Lung (tissue), 12 donors: Measurements from ENCODE around the gene COL6A1. TPM values are rescaled to one million over a fixed set of nuclear protein-coding genes. Genes with fewer than 3 reads are reported as not detected.

Experiments
- ATAC-seq: fragments of 200-7000 bp; cut with Tn5 transposase; one replicate; pipeline ENCODE4 v1.9.1; 2020; ENCODE audit warnings: moderate number of reproducible peaks; ENCODE audit not compliant: insufficient read depth, low FRiP score
- DNase-seq, 3 donors: peaks; one replicate each; pipeline ENCODE4 v3.0.0-alpha.2; 2013 to 2017
- H3K27ac ChIP-seq, 2 donors: one replicate each; pipeline ENCODE4 v1.5.1; 2013; ENCODE audit warnings: mild to moderate bottlenecking in 2 of 2, moderate library complexity in 2 of 2, control low read depth in 1 of 2, inconsistent platforms in 1 of 2, low read depth in 1 of 2, low read length in 1 of 2
- H3K27me3 ChIP-seq, 3 donors: one replicate each; pipeline ENCODE4 v1.5.1; 2013; ENCODE audit warnings: low read length in 2 of 3; ENCODE audit not compliant: control insufficient read depth in 3 of 3, insufficient read depth in 3 of 3
- H3K36me3 ChIP-seq, 4 donors: one replicate each; pipeline ENCODE4 v1.5.1; 2013; ENCODE audit warnings: low read length in 4 of 4, mild to moderate bottlenecking in 1 of 4, moderate library complexity in 1 of 4; ENCODE audit not compliant: control insufficient read depth in 4 of 4, insufficient read depth in 4 of 4
- H3K4me1 ChIP-seq, 5 donors: one replicate each; pipeline ENCODE4 v1.5.1; 2013; ENCODE audit warnings: low read length in 5 of 5, mild to moderate bottlenecking in 2 of 5, moderate library complexity in 1 of 5; ENCODE audit not compliant: control insufficient read depth in 5 of 5, insufficient read depth in 5 of 5
- H3K4me3 ChIP-seq: one replicate; pipeline ENCODE4 v1.5.1; 2013; ENCODE audit warnings: mild to moderate bottlenecking, control low read depth, moderate library complexity
- H3K9ac ChIP-seq, 2 donors: one replicate each; pipeline ENCODE4 v1.5.1; 2013; ENCODE audit warnings: low read length in 2 of 2, control low read depth in 1 of 2; ENCODE audit not compliant: insufficient read depth in 1 of 2
- H3K9me3 ChIP-seq, 4 donors: one replicate each; pipeline ENCODE4 v1.5.1; 2013; ENCODE audit warnings: low read length in 3 of 4, mild to moderate bottlenecking in 1 of 4, moderate library complexity in 1 of 4; ENCODE audit not compliant: control insufficient read depth in 4 of 4, insufficient read depth in 3 of 4
- WGBS, 2 donors: extraction: QIAGEN DNeasy Blood & Tissue Kit; methylation state at CpG; one replicate each; pipeline ENCODE4 v1.1.7; 2013; 5-methylcytosine and 5-hydroxymethylcytosine counted together
- polyA plus RNA-seq, 2 donors: library from polyadenylated mRNA; stranded (reverse); fragments of 200-250 nt; gene quantifications; one replicate each; pipeline ENCODE4 v1.2.1, GENCODE V29; 2013
- total RNA-seq, 2 donors: library from RNA; depleted of rRNA in 1 of 2; stranded (reverse); fragments of >200 nt in 1 of 2; gene quantifications; one replicate each; pipeline ENCODE4 v1.2.1, GENCODE V29; 2014 to 2021
- TF ChIP-seq, protein P1 (sequence below): IDR thresholded peaks from 2 replicates; pipeline ENCODE4 v1.5.1; 2012; ENCODE audit warnings: mild to moderate bottlenecking; ENCODE audit errors: control extremely low read depth, extremely low read depth
- donor health status: control.
- donor health status: control.
- donor health status: Bipolar disorder and iron deficiency.
- donor health status: healthy.
- donor health status: DM: yes; HTN: yes; CAD: no.

Gene COL6A1
- total and polyA plus RNA-seq, 4 donors: 107 to 399 (median 172) TPM

- Histone ChIP-seq H3K27ac (no peak overlapping the region), H3K4me3 (no peak overlapping the region), H3K9me3 (peaks cover 0 to 24% (median 5%) of the 10 kb centered on the region in 4 donors), H3K27me3 (no peaks in the 10 kb centered on the region), H3K4me1 (no peaks in the 10 kb centered on the region), H3K36me3 (no peaks in the 10 kb centered on the region), H3K9ac (no peak overlapping the region)
- DNase-seq (no peak), ATAC-seq (no peak)
- 65 to 77% methylated on average over 6 of the region's 6 CpGs for WGBS, 2 donors
- TF ChIP-seq, protein P1, sequence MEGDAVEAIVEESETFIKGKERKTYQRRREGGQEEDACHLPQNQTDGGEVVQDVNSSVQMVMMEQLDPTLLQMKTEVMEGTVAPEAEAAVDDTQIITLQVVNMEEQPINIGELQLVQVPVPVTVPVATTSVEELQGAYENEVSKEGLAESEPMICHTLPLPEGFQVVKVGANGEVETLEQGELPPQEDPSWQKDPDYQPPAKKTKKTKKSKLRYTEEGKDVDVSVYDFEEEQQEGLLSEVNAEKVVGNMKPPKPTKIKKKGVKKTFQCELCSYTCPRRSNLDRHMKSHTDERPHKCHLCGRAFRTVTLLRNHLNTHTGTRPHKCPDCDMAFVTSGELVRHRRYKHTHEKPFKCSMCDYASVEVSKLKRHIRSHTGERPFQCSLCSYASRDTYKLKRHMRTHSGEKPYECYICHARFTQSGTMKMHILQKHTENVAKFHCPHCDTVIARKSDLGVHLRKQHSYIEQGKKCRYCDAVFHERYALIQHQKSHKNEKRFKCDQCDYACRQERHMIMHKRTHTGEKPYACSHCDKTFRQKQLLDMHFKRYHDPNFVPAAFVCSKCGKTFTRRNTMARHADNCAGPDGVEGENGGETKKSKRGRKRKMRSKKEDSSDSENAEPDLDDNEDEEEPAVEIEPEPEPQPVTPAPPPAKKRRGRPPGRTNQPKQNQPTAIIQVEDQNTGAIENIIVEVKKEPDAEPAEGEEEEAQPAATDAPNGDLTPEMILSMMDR: no peak
These were observed 47.5 kb upstream of the COL6A1 start for GRCh38 chr21:45934085-45934484.

- Histone ChIP-seq H3K36me3 (no peaks in the 10 kb centered on the region), H3K4me1 (no peaks in the 10 kb centered on the region), H3K4me3 (no peak overlapping the region), H3K27me3 (no peaks in the 10 kb centered on the region), H3K9ac (no peak overlapping the region), H3K9me3 (peaks cover 0 to 24% (median 5%) of the 10 kb centered on the region in 4 donors), H3K27ac (no peak overlapping the region)
- TF ChIP-seq, protein P1: no peak
- no peak for DNase-seq
- ATAC-seq: no peak
- 84 to 89% methylated on average over 3 of the region's 3 CpGs for WGBS, 2 donors
These were observed 47.0 kb upstream of the COL6A1 start for GRCh38 chr21:45934554-45934953.

DNA sequence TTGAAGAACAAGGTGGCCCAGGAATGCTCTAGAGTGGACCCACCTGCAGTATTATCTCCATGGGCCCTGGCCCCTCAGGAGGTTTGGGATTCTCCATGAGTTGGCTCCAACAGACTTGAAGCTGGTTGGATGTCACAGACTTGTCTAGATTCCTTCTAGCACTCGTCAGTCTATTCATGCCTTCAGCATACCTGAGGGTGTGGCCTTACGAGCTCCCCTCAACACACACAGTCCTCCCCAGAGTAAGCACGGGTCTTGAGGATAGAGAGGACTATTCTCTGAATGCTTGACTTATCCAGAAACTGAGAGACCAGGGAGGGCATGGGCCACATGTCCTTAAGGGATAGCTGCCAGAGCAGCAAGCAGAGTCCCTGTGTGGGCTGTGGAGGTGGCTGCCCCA, 45.9 kb upstream of the COL6A1 start:
- ATAC-seq (no peak), DNase-seq (peak in 1 of 3 donors; percentile 41)

More for the DNA sequence above, 45.9 kb upstream of the COL6A1 start:
- 83 to 86% methylated on average over 3 of the region's 3 CpGs for WGBS, 2 donors
- no peaks in the 10 kb centered on the region for H3K4me1 ChIP-seq
- no peaks in the 10 kb centered on the region for H3K36me3 ChIP-seq
- peaks cover 0 to 24% (median 5%) of the 10 kb centered on the region in 4 donors for H3K9me3 ChIP-seq
- H3K27ac ChIP-seq: no peak overlapping the region
- TF ChIP-seq, protein P1: no peak
- no peak overlapping the region for H3K9ac ChIP-seq
- no peaks in the 10 kb centered on the region for H3K27me3 ChIP-seq
- no peak overlapping the region for H3K4me3 ChIP-seq
